Retina (tissue), 1 donor: ENCODE measurements around the gene NUCKS1.
A peak's percentile ranks its signal among the peaks of the same experiment; 100 is the strongest.

Source experiments
- DNase-seq: peaks from one replicate; pipeline ENCODE4 v3.0.0-alpha.2; 2016

The NUCKS1 gene

GRCh38 chr1:205693421-205693991, 56.5 kb downstream of the NUCKS1 start:
- DNase-seq: peak; percentile 29

- no peak for DNase-seq
Observed at GRCh38 chr1:205692423-205692822, 57.6 kb downstream of the NUCKS1 start.

- DNase-seq: no peak
Observed at GRCh38 chr1:205690122-205690756, 59.7 kb downstream of the NUCKS1 start.

GRCh38 chr1:205689479-205689878, 60.5 kb downstream of the NUCKS1 start:
- DNase-seq: no peak

GRCh38 chr1:205688171-205689080, 61.6 kb downstream of the NUCKS1 start:
- DNase-seq: no peak

- no peak for DNase-seq
Observed at GRCh38 chr1:205687242-205687641, 62.7 kb downstream of the NUCKS1 start.

GRCh38 chr1:205681364-205681763, 68.6 kb downstream of the NUCKS1 start:
- DNase-seq: no peak

GRCh38 chr1:205680073-205680851, 69.7 kb downstream of the NUCKS1 start, which contains the start of gene SLC45A3:
TSS of gene SLC45A3 (minus strand) at chr1:205680509. CDS start at chr1:205664656, 15,853 bp downstream.
- peak; percentile 68 for DNase-seq

GRCh38 chr1:205678286-205679111, 71.5 kb downstream of the NUCKS1 start:
- DNase-seq: no peak

GRCh38 chr1:205677167-205677566, 72.8 kb downstream of the NUCKS1 start:
- DNase-seq: no peak

GRCh38 chr1:205676597-205676996, 73.4 kb downstream of the NUCKS1 start:
- DNase-seq: no peak

- no peak for DNase-seq
Observed at GRCh38 chr1:205676002-205676401, 74.0 kb downstream of the NUCKS1 start.

- no peak for DNase-seq
Observed at GRCh38 chr1:205675247-205675646, 74.7 kb downstream of the NUCKS1 start.

- DNase-seq: no peak
Observed at GRCh38 chr1:205672970-205673369, 77.0 kb downstream of the NUCKS1 start.

- no peak for DNase-seq
Observed at GRCh38 chr1:205672395-205672889, 77.5 kb downstream of the NUCKS1 start.

GRCh38 chr1:205670611-205671430, 79.2 kb downstream of the NUCKS1 start:
- DNase-seq: peak; percentile 59

GRCh38 chr1:205670150-205670446, 79.9 kb downstream of the NUCKS1 start:
- DNase-seq: no peak

GRCh38 chr1:205669341-205670149, 80.4 kb downstream of the NUCKS1 start:
- DNase-seq: peak; percentile 50

- no peak for DNase-seq
Observed at GRCh38 chr1:205668951-205669340, 81.0 kb downstream of the NUCKS1 start.
